HL-60 (cell line): ENCODE data around the gene ASCC3.
"Not testable (repeated sequence)": the region's sequence is repeated elsewhere in the genome, so short reads cannot be mapped to it uniquely, and the experiment has no call there.

ENCODE experiments used
- GABPA ChIP-seq: IDR thresholded peaks from 2 replicates; pipeline ENCODE4 v1.6.1; 2012; ENCODE audit warnings: low read depth
- POLR2AphosphoS5 ChIP-seq: IDR thresholded peaks from 2 replicates; pipeline ENCODE4 v1.6.1; 2012; ENCODE audit warnings: low read depth
- SPI1 ChIP-seq: IDR thresholded peaks from 2 replicates; pipeline ENCODE4 v1.6.1; 2012; ENCODE audit warnings: low read depth, mild to moderate bottlenecking, borderline replicate concordance
- TF ChIP-seq, protein P1 (sequence below): IDR thresholded peaks from one replicate; pipeline ENCODE4 v1.5.1; 2011; ENCODE audit warnings: low read length, control low read depth, inconsistent platforms; ENCODE audit not compliant: insufficient read depth
- TF ChIP-seq, protein P2 (sequence below): IDR thresholded peaks from 2 replicates; pipeline ENCODE4 v1.6.1; 2012; ENCODE audit warnings: low read depth; ENCODE audit not compliant: insufficient replicate concordance

DNA sequence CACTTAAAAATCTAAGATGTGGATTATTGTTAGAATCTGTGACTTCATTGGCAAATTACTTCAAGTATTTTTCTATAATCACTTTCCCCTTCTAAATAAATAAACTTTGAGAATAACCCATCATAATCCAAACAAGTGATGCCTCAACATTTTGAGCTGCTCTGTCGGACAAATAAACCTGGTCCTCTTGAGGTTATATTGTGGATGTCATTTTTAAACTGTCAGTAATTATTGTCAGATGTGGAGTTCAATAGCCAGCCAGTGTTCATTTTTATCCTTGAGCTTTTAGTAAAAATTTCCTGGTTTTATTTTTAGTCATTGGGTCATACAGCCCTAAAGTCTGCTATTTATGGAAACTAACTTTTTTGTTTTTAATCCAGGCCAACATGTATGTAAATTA is 9.5 kb upstream of the ASCC3 start:
- TF ChIP-seq, protein P1, sequence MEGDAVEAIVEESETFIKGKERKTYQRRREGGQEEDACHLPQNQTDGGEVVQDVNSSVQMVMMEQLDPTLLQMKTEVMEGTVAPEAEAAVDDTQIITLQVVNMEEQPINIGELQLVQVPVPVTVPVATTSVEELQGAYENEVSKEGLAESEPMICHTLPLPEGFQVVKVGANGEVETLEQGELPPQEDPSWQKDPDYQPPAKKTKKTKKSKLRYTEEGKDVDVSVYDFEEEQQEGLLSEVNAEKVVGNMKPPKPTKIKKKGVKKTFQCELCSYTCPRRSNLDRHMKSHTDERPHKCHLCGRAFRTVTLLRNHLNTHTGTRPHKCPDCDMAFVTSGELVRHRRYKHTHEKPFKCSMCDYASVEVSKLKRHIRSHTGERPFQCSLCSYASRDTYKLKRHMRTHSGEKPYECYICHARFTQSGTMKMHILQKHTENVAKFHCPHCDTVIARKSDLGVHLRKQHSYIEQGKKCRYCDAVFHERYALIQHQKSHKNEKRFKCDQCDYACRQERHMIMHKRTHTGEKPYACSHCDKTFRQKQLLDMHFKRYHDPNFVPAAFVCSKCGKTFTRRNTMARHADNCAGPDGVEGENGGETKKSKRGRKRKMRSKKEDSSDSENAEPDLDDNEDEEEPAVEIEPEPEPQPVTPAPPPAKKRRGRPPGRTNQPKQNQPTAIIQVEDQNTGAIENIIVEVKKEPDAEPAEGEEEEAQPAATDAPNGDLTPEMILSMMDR: not testable (repeated sequence)
- TF ChIP-seq SPI1, POLR2AphosphoS5, GABPA: not testable (repeated sequence)
- TF ChIP-seq, protein P2, sequence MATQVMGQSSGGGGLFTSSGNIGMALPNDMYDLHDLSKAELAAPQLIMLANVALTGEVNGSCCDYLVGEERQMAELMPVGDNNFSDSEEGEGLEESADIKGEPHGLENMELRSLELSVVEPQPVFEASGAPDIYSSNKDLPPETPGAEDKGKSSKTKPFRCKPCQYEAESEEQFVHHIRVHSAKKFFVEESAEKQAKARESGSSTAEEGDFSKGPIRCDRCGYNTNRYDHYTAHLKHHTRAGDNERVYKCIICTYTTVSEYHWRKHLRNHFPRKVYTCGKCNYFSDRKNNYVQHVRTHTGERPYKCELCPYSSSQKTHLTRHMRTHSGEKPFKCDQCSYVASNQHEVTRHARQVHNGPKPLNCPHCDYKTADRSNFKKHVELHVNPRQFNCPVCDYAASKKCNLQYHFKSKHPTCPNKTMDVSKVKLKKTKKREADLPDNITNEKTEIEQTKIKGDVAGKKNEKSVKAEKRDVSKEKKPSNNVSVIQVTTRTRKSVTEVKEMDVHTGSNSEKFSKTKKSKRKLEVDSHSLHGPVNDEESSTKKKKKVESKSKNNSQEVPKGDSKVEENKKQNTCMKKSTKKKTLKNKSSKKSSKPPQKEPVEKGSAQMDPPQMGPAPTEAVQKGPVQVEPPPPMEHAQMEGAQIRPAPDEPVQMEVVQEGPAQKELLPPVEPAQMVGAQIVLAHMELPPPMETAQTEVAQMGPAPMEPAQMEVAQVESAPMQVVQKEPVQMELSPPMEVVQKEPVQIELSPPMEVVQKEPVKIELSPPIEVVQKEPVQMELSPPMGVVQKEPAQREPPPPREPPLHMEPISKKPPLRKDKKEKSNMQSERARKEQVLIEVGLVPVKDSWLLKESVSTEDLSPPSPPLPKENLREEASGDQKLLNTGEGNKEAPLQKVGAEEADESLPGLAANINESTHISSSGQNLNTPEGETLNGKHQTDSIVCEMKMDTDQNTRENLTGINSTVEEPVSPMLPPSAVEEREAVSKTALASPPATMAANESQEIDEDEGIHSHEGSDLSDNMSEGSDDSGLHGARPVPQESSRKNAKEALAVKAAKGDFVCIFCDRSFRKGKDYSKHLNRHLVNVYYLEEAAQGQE: not testable (repeated sequence)
